Neural crest cell (in vitro differentiated cells): ENCODE measurements around the gene PARP11. TPM values are rescaled to one million over a fixed set of nuclear protein-coding genes. Genes with fewer than 3 reads are reported as not detected.

ENCODE experiments used
- DNase-seq: peaks from one replicate; pipeline ENCODE4 v3.0.0; 2021; ENCODE audit warnings: low read depth, mixed read lengths, low spot score
- H3K27ac Mint-ChIP-seq: one replicate; pipeline ENCODE4 v1.8.0; 2021; ENCODE audit warnings: mild to moderate bottlenecking, mixed read lengths; ENCODE audit not compliant: unreplicated experiment
- H3K27me3 Mint-ChIP-seq: 2 replicates; pipeline ENCODE4 v1.8.0; 2021; ENCODE audit warnings: low read depth, mild to moderate bottlenecking, mixed read lengths
- H3K36me3 Mint-ChIP-seq: 2 replicates; pipeline ENCODE4 v1.8.0; 2021; ENCODE audit warnings: low read depth, mild to moderate bottlenecking, mixed read lengths
- H3K4me1 Mint-ChIP-seq: 2 replicates; pipeline ENCODE4 v1.8.0; 2021; ENCODE audit warnings: mixed read lengths
- H3K4me3 Mint-ChIP-seq: one replicate; pipeline ENCODE4 v1.8.0; 2021; ENCODE audit warnings: mild to moderate bottlenecking, mixed read lengths
- H3K9me3 Mint-ChIP-seq: 2 replicates; pipeline ENCODE4 v1.8.0; 2021; ENCODE audit warnings: mixed read lengths
- CTCF ChIP-seq: fragments of 200-600 bp; sonication (generic); conservative IDR thresholded peaks from 2 replicates; pipeline ENCODE4 v1.5.0; 2021; ENCODE audit warnings: antibody characterized with exemption, mild to moderate bottlenecking
- total RNA-seq: library from RNA; stranded (reverse); gene quantifications from 2 replicates; pipeline ENCODE4 v1.2.1, GENCODE V29; 2021

The PARP11 gene
- total RNA-seq, 1 donor from 2014 or later: 17.3 TPM

GRCh38 chr12:3809357-3810015, 63.7 kb downstream of the PARP11 start:
- Mint-ChIP-seq H3K36me3 (peaks cover 5% of the 10 kb centered on the region), H3K27ac (no peak overlapping the region), H3K9me3 (no peaks in the 10 kb centered on the region), H3K27me3 (no peaks in the 10 kb centered on the region), H3K4me1 (no peaks in the 10 kb centered on the region), H3K4me3 (no peak overlapping the region)
- no peak for TF ChIP-seq CTCF
- DNase-seq: no peak

GRCh38 chr12:3805077-3805476, 68.1 kb downstream of the PARP11 start:
- H3K9me3 Mint-ChIP-seq: no peaks in the 10 kb centered on the region
- H3K4me1 Mint-ChIP-seq: no peaks in the 10 kb centered on the region
- no peaks in the 10 kb centered on the region for H3K36me3 Mint-ChIP-seq
- H3K4me3 Mint-ChIP-seq: no peak overlapping the region
- no peak overlapping the region for H3K27ac Mint-ChIP-seq
- DNase-seq: no peak
- no peaks in the 10 kb centered on the region for H3K27me3 Mint-ChIP-seq
- TF ChIP-seq CTCF: no peak

GRCh38 chr12:3803865-3804472, 69.2 kb downstream of the PARP11 start:
- peak; percentile 99 for TF ChIP-seq CTCF
- no peaks in the 10 kb centered on the region for H3K4me1 Mint-ChIP-seq
- H3K36me3 Mint-ChIP-seq: no peaks in the 10 kb centered on the region
- H3K27ac Mint-ChIP-seq: no peak overlapping the region
- peak; percentile 63 for DNase-seq
- H3K9me3 Mint-ChIP-seq: no peaks in the 10 kb centered on the region
- no peaks in the 10 kb centered on the region for H3K27me3 Mint-ChIP-seq
- no peak overlapping the region for H3K4me3 Mint-ChIP-seq

GRCh38 chr12:3802721-3803120, 70.5 kb downstream of the PARP11 start:
- no peak for TF ChIP-seq CTCF
- H3K27me3 Mint-ChIP-seq: no peaks in the 10 kb centered on the region
- no peak overlapping the region for H3K4me3 Mint-ChIP-seq
- H3K9me3 Mint-ChIP-seq: no peaks in the 10 kb centered on the region
- peaks cover under 1% of the 10 kb centered on the region for H3K36me3 Mint-ChIP-seq
- DNase-seq: no peak
- H3K4me1 Mint-ChIP-seq: peaks cover 5% of the 10 kb centered on the region
- no peak overlapping the region for H3K27ac Mint-ChIP-seq

GRCh38 chr12:3797531-3798048, 75.6 kb downstream of the PARP11 start:
- TF ChIP-seq CTCF: peak; percentile 43
- Mint-ChIP-seq H3K27ac (no peak overlapping the region), H3K4me3 (no peak overlapping the region), H3K27me3 (no peaks in the 10 kb centered on the region), H3K9me3 (no peaks in the 10 kb centered on the region), H3K4me1 (peaks cover 9% of the 10 kb centered on the region), H3K36me3 (peaks cover 3% of the 10 kb centered on the region)
- DNase-seq: no peak
